Liver (tissue), 9 donors: ENCODE data around the gene LINS1. TPM values are rescaled to one million over a fixed set of nuclear protein-coding genes. Genes with fewer than 3 reads are reported as not detected.

Experiments used
- DNase-seq: peaks from one replicate; pipeline ENCODE4 v3.0.0-alpha.2; 2017; ENCODE audit warnings: low spot score
- H3K27ac ChIP-seq, 2 donors: one replicate each; pipeline ENCODE4 v1.7.0; 2013; ENCODE audit warnings: inconsistent platforms in 2 of 2, low read length in 2 of 2, control low read depth in 1 of 2, low read depth in 1 of 2, mild to moderate bottlenecking in 1 of 2
- H3K27me3 ChIP-seq, 4 donors: one replicate each; pipeline versions ENCODE4 v1.6.1 to v1.7.0; 2013; ENCODE audit warnings: low read length in 3 of 4, inconsistent platforms in 1 of 4, mild to moderate bottlenecking in 1 of 4, moderate library complexity in 1 of 4; ENCODE audit not compliant: control insufficient read depth in 4 of 4, insufficient read depth in 4 of 4
- H3K36me3 ChIP-seq, 4 donors: one replicate each; pipeline versions ENCODE4 v1.6.1 to v1.7.0; 2013; ENCODE audit warnings: low read length in 3 of 4, mild to moderate bottlenecking in 3 of 4, low read depth in 1 of 4, moderate library complexity in 1 of 4; ENCODE audit not compliant: control insufficient read depth in 4 of 4, insufficient read depth in 3 of 4
- H3K4me1 ChIP-seq, 4 donors: one replicate each; pipeline versions ENCODE4 v1.6.1 to v1.7.0; 2013; ENCODE audit warnings: low read length in 3 of 4, mild to moderate bottlenecking in 3 of 4, moderate library complexity in 1 of 4; ENCODE audit not compliant: control insufficient read depth in 4 of 4, insufficient read depth in 4 of 4
- H3K4me3 ChIP-seq, 3 donors: one replicate each; pipeline versions ENCODE4 v1.6.1 to v1.7.0; 2013; ENCODE audit warnings: low read length in 3 of 3, control low read depth in 1 of 3, low read depth in 1 of 3, mild to moderate bottlenecking in 1 of 3
- H3K9ac ChIP-seq, 2 donors: one replicate each; pipeline ENCODE4 v1.7.0; 2013; ENCODE audit warnings: low read length in 2 of 2, mild to moderate bottlenecking in 2 of 2, moderate library complexity in 2 of 2, control low read depth in 1 of 2, low read depth in 1 of 2
- H3K9me3 ChIP-seq, 4 donors: one replicate each; pipeline versions ENCODE4 v1.6.1 to v1.7.0; 2013; ENCODE audit warnings: low read length in 3 of 4; ENCODE audit not compliant: control insufficient read depth in 4 of 4
- ATF3 ChIP-seq: IDR thresholded peaks from 2 replicates; pipeline ENCODE4 v1.6.1; 2016; ENCODE audit warnings: antibody characterized with exemption
- EGR1 ChIP-seq, 2 donors: IDR thresholded peaks; 2 replicates each; pipeline ENCODE4 v1.6.1; 2016 to 2018; ENCODE audit warnings: antibody characterized with exemption in 2 of 2, low read depth in 2 of 2
- FOXA1 ChIP-seq: IDR thresholded peaks from 2 replicates; pipeline ENCODE4 v1.6.1; 2016; ENCODE audit warnings: antibody characterized with exemption
- FOXA2 ChIP-seq: IDR thresholded peaks from 2 replicates; pipeline ENCODE4 v1.6.1; 2016; ENCODE audit warnings: antibody characterized with exemption
- GABPA ChIP-seq, 2 donors: IDR thresholded peaks in 1 of 2; conservative IDR thresholded peaks in 1 of 2; 2 replicates each; pipeline ENCODE4 v1.6.1; 2016; ENCODE audit warnings: antibody characterized with exemption in 2 of 2, mild to moderate bottlenecking in 1 of 2, moderate library complexity in 1 of 2
- HNF4A ChIP-seq, 2 donors: conservative IDR thresholded peaks; 2 replicates each; pipeline ENCODE4 v1.6.1; 2016; ENCODE audit warnings: antibody characterized with exemption in 2 of 2, mild to moderate bottlenecking in 2 of 2
- HNF4G ChIP-seq: IDR thresholded peaks from 2 replicates; pipeline ENCODE4 v1.6.1; 2016; ENCODE audit warnings: antibody characterized with exemption
- MAX ChIP-seq: IDR thresholded peaks from 2 replicates; pipeline ENCODE4 v1.6.1; 2016; ENCODE audit warnings: antibody characterized with exemption
- NR2F2 ChIP-seq: IDR thresholded peaks from 2 replicates; pipeline ENCODE4 v1.6.1; 2016; ENCODE audit warnings: antibody characterized with exemption
- RAD21 ChIP-seq, 2 donors: IDR thresholded peaks; 2 replicates each; pipeline ENCODE4 v1.6.1; 2016; ENCODE audit warnings: antibody characterized with exemption in 2 of 2, mild to moderate bottlenecking in 2 of 2
- REST ChIP-seq: IDR thresholded peaks from 2 replicates; pipeline ENCODE4 v1.6.1; 2016; ENCODE audit warnings: antibody characterized with exemption, mild to moderate bottlenecking
- RXRA ChIP-seq, 2 donors: IDR thresholded peaks; 2 replicates each; pipeline ENCODE4 v1.6.1; 2017 to 2018; ENCODE audit warnings: antibody characterized with exemption in 2 of 2, mild to moderate bottlenecking in 1 of 2
- SP1 ChIP-seq: IDR thresholded peaks from 2 replicates; pipeline ENCODE4 v1.6.1; 2018; ENCODE audit warnings: antibody characterized with exemption, mild to moderate bottlenecking
- TAF1 ChIP-seq: conservative IDR thresholded peaks from 2 replicates; pipeline ENCODE4 v1.6.1; 2016; ENCODE audit warnings: antibody characterized with exemption, mild to moderate bottlenecking
- YY1 ChIP-seq: IDR thresholded peaks from 2 replicates; pipeline ENCODE4 v1.6.1; 2016; ENCODE audit warnings: antibody characterized with exemption, mild to moderate bottlenecking
- WGBS: extraction: QIAGEN DNeasy Blood & Tissue Kit; methylation state at CpG from one replicate; pipeline ENCODE4 v1.1.7; 2013; 5-methylcytosine and 5-hydroxymethylcytosine counted together
- polyA plus RNA-seq, 2 donors: library from polyadenylated mRNA; stranded (reverse) in 1 of 2; unstranded in 1 of 2; fragments of 200-250 nt in 1 of 2; fragments of >200 nt in 1 of 2; fragmentation: Nextera tagmentation in 1 of 2; extraction: Ambion mirVana in 1 of 2; gene quantifications; one replicate each; pipeline versions ENCODE4 v1.2.1 to v1.2.3, GENCODE V29; 2013 to 2015
- total RNA-seq, 2 donors: library from RNA; depleted of rRNA; stranded (reverse); fragments of >200 nt; gene quantifications; one replicate each; pipeline ENCODE4 v1.2.3, GENCODE V29; 2014
- TF ChIP-seq, protein P1 (sequence below): IDR thresholded peaks from 2 replicates; pipeline ENCODE4 v1.6.1; 2016; ENCODE audit warnings: antibody characterized with exemption
- TF ChIP-seq, protein P2 (sequence below): fragments of 150-350 bp; IDR thresholded peaks from 2 replicates; pipeline ENCODE4 v1.5.1; 2017; ENCODE audit warnings: improper control_type of control experiment, low read depth, low read length; ENCODE audit not compliant: missing input control
- donor health status: healthy.
- donor health status: healthy.
- donor health status: healthy.
- donor health status: healthy.
- donor health status: healthy.

LINS1 gene
- total and polyA plus RNA-seq, 4 donors = 2.9 to 9.1 (median 6.3) TPM

- DNase-seq = no peak
- no peaks in the 10 kb centered on the region for H3K27me3 ChIP-seq
- H3K4me3 ChIP-seq = no peak overlapping the region
- TF ChIP-seq EGR1 (IDR thresholded peaks at IDR 0.05; ENCODE audit: low read depth in 2 of 2) = no peak
- no peak for TF ChIP-seq REST
- no peak for TF ChIP-seq FOXA2
- TF ChIP-seq RAD21 (IDR thresholded peaks at IDR 0.05) = no peak
- TF ChIP-seq HNF4G = no peak
- no peak for TF ChIP-seq TAF1
- no peak for TF ChIP-seq SP1
- no peak for TF ChIP-seq NR2F2
- TF ChIP-seq, protein P1, sequence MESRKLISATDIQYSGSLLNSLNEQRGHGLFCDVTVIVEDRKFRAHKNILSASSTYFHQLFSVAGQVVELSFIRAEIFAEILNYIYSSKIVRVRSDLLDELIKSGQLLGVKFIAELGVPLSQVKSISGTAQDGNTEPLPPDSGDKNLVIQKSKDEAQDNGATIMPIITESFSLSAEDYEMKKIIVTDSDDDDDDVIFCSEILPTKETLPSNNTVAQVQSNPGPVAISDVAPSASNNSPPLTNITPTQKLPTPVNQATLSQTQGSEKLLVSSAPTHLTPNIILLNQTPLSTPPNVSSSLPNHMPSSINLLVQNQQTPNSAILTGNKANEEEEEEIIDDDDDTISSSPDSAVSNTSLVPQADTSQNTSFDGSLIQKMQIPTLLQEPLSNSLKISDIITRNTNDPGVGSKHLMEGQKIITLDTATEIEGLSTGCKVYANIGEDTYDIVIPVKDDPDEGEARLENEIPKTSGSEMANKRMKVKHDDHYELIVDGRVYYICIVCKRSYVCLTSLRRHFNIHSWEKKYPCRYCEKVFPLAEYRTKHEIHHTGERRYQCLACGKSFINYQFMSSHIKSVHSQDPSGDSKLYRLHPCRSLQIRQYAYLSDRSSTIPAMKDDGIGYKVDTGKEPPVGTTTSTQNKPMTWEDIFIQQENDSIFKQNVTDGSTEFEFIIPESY = no peak
- TF ChIP-seq MAX = no peak
- no peak for TF ChIP-seq RXRA (IDR thresholded peaks at IDR 0.05)
- TF ChIP-seq, protein P2, sequence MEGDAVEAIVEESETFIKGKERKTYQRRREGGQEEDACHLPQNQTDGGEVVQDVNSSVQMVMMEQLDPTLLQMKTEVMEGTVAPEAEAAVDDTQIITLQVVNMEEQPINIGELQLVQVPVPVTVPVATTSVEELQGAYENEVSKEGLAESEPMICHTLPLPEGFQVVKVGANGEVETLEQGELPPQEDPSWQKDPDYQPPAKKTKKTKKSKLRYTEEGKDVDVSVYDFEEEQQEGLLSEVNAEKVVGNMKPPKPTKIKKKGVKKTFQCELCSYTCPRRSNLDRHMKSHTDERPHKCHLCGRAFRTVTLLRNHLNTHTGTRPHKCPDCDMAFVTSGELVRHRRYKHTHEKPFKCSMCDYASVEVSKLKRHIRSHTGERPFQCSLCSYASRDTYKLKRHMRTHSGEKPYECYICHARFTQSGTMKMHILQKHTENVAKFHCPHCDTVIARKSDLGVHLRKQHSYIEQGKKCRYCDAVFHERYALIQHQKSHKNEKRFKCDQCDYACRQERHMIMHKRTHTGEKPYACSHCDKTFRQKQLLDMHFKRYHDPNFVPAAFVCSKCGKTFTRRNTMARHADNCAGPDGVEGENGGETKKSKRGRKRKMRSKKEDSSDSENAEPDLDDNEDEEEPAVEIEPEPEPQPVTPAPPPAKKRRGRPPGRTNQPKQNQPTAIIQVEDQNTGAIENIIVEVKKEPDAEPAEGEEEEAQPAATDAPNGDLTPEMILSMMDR = no peak
- no peak for TF ChIP-seq ATF3
- no peak for TF ChIP-seq GABPA (IDR thresholded peaks at IDR 0.05 in 1 of 2, conservative IDR thresholded peaks at IDR 0.05 in 1 of 2)
- TF ChIP-seq HNF4A (conservative IDR thresholded peaks at IDR 0.05) = no peak
- TF ChIP-seq YY1 = no peak
- TF ChIP-seq FOXA1 = no peak
- no peak overlapping the region for H3K9ac ChIP-seq
- no peak overlapping the region for H3K27ac ChIP-seq
- H3K36me3 ChIP-seq = peaks cover 0 to 22% (median 8%) of the 10 kb centered on the region in 4 donors
- no peaks in the 10 kb centered on the region for H3K4me1 ChIP-seq
- 93% methylated on average over 4 of the region's 4 CpGs for WGBS
- no peaks in the 10 kb centered on the region for H3K9me3 ChIP-seq
Measured at GRCh38 chr15:100570735-100571313, 31.2 kb downstream of the LINS1 start.
